Inferior parietal cortex (tissue), 1 donor: ENCODE results near the gene CPLX1.
"Not testable (repeated sequence)": the region's sequence is repeated elsewhere in the genome, so short reads cannot be mapped to it uniquely, and the experiment has no call there.

Experiments used
- DNase-seq: peaks from one replicate; pipeline ENCODE4 v3.0.0-alpha.2; 2016; ENCODE audit errors: extremely low spot score

Gene CPLX1

DNA sequence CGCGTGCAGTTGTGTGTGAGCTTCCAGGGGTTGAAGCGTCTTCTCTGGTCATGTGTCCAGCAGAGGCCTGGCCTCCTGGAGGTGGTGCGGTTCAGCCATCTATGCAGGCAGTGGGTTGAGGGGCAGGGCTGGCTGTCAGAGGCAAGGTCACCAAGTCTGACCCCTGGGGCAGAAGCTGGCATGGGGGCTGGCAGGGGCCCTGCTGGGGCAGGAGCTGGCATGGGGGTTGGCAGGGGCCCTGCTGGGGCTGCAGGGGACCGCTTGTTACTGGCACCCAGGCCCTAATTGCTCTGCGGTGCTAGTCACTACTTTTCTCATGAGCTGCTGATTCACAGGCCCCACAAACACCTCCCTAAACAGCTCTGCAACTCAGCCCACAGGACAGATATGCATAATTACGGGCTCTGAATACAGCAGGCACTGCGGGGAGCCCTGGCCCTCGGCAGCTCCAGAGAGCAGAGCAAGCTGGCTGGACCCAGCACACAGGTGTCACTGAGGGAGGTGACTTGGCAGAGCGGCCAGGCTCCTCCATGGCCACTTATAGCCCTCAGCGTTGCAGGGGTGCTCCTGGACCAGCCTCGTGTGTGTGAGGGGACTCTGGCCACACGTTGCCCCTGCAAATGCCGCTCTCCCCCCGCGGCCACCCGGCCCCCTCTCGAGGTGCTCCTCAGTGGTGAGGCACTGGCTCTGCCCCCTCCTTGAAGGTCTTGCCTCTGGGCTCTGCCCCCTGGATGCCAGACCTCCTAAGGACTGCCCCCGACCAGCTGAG lies 32.7 kb downstream of the CPLX1 start:
- no peak for DNase-seq

GRCh38 chr4:792626-793092 lies 33.3 kb downstream of the CPLX1 start:
- no peak for DNase-seq

GRCh38 chr4:791898-792625 lies 33.9 kb downstream of the CPLX1 start:
- no peak for DNase-seq

- DNase-seq, result no peak
Observed at GRCh38 chr4:791252-791897, 34.6 kb downstream of the CPLX1 start.

- no peak for DNase-seq
Observed at GRCh38 chr4:790466-790820, 35.5 kb downstream of the CPLX1 start.

- no peak for DNase-seq
Observed at GRCh38 chr4:789571-790465, 36.1 kb downstream of the CPLX1 start.

- no peak for DNase-seq
Observed at GRCh38 chr4:788636-789297, 37.2 kb downstream of the CPLX1 start.

DNA sequence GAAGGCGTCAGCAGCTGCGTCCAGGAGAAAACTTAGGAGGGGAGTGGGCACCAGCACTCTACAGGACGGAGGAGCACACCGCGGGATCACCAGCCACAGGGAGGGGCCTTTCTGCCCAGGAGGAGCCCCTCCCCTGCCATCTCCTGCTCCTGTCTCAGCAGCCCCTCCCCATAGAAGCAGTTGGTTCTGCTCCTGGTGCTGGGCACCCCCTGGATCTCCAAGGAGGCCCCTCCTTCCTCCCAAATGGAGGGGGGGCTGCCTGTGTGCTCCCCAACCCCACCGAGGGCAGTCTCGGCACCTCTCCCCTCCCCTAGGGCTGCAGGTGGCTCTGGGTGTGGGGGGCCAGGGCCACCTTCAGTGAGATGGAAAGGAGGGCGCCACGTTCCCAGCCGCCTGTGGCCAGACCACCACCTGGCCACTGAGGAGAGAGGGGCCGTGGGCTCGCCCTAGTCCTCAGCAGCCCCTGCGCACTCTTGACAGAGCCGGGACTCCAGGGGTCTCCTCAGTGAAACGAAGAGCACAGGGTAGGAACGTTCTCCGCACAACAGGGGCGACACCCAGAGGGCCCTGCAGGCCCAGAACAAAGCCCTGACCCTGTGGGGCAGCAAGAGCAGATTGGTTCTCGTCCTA lies 37.8 kb downstream of the CPLX1 start:
- no peak for DNase-seq

- DNase-seq, result no peak
Observed at GRCh38 chr4:787561-787981, 38.4 kb downstream of the CPLX1 start.

- no peak for DNase-seq
Observed at GRCh38 chr4:786861-787300, 39.0 kb downstream of the CPLX1 start.

- DNase-seq, result no peak
Observed at GRCh38 chr4:786074-786741, 39.7 kb downstream of the CPLX1 start.

GRCh38 chr4:785332-786073 lies 40.4 kb downstream of the CPLX1 start:
- no peak for DNase-seq

DNA sequence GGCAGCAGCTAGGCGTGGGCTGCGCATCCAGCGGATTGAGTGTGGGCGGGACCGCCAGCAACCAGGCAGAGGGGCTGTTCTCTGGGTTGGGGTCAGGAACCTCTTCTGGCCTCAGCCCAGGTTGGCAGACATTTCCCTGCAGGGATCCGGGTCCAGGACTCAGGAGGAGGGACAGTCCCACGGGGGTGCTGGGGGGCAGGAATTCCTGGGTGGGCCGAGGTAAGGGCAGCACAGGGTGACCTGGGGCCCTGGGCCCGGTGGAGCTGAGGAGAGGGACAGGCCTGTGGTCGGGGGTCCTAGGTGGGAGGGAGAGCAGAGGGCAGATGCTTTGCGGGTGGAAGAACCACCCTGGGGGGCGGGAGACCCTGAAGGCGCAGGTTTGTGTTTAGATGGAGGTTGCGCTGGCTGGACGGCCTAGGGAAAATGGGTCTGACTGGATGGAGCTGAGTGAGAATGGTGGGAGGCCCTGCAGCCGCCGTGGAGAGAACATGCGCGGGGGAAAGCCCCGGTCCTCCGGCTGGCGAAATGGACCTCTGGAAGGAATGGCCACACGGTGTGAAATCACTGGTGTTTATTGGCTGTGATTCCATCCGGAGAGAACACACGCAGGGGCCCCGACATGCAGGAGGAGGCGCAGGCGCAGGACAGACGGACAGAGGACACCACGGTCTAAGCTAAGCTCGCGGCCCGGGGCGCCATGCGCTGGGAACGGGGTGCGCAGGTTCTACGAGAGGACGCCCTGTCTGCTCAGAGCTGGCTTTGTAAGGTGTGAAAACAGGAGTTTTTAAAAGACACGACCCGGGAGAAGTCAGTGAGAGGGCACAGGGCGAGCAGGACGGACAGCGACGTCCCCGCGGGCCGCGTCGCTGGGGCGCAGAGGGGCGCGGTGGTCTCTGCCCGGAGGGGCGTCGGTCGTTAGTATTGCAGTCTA lies 41.3 kb downstream of the CPLX1 start:
- DNase-seq, result no peak

- DNase-seq, result peak; percentile 98
Observed at GRCh38 chr4:781493-782216, 44.3 kb downstream of the CPLX1 start.

DNA sequence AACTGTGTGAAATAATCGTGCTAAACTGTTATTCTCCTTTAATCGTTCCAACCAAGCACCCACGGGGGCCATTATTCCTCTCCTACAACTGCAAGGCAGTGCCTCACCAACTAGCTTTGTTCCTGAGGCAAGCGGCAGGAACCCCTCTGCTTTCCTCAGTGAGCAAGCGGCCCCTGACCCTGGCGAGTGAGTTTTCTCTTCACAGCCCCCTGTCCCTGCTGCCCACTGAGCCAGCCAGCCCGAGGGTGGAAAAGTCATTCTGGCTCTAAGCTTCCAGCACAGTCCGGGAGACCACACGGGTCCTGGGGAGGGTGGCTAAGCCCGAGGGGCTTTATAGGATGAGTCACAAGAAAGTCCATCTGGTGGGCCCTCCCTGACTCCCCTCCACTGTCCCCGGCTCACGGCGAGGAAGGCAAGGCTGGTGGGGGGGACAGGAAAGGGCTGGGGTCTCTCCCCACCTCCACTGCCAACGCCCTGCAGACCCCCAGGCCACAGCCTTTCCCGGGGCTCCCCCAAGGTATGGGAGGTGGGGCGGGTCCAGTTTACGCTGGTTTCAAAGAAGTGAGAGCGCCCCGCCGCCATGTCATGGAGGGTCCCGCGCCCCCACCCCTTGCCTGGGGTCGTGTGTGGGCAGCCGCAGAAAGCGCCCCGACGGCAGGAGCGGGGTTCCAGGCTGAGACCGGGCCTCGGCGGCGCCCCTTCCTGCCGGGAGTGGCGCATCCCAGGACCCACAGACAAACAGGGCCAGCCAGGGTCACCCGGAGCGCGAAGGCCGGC lies 45.0 kb downstream of the CPLX1 start:
- no peak for DNase-seq

GRCh38 chr4:780255-780654 lies 45.7 kb downstream of the CPLX1 start:
- not testable (repeated sequence) for DNase-seq

DNA sequence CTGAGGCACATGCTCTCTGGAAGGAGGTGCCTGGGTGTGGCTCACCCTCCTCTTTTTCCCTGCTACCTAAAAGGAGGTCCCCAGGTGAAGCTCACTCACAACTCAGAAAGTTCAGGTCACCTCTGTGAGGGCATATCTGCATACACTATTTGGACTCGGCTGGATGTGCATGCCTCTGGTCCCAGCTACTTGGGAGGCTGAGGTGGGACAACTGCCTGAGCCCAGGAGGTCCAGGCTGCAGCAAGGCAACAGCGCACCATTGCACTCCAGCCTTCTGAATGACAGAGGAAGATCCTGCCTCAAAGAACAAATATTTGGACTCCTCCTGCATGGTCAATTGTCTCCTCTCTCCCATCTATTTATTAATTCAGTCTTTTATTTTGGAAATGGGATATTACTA lies 46.4 kb downstream of the CPLX1 start:
- no peak for DNase-seq
